DOHH2 (cell line): ENCODE results near the gene MARK4.

ENCODE experiments used
- H3F3A ChIP-seq: fragments of 200-600 bp; sonication (generic), shearing (Covaris generic); 2 replicates; pipeline ENCODE4 v1.6.0; 2016; ENCODE audit warnings: antibody characterized with exemption, mild to moderate bottlenecking; ENCODE audit not compliant: control insufficient read depth, insufficient read depth
- H3K27ac ChIP-seq: fragments of 200-600 bp; sonication (generic); 2 replicates; pipeline ENCODE4 v1.5.1; 2014; ENCODE audit warnings: low read depth, mild to moderate bottlenecking, low read length, moderate library complexity
- H3K27me3 ChIP-seq: fragments of 200-600 bp; sonication (generic); 2 replicates; pipeline ENCODE4 v1.6.1; 2014; ENCODE audit warnings: mild to moderate bottlenecking, low read length, mixed read lengths; ENCODE audit not compliant: control insufficient read depth
- H3K36me3 ChIP-seq: fragments of 200-600 bp; sonication (generic); 2 replicates; pipeline ENCODE4 v1.6.1; 2014; ENCODE audit warnings: mild to moderate bottlenecking, low read length, moderate library complexity, mixed read lengths; ENCODE audit not compliant: control insufficient read depth
- H3K4me1 ChIP-seq: fragments of 200-600 bp; sonication (generic); 2 replicates; pipeline ENCODE4 v1.6.1; 2014; ENCODE audit warnings: mild to moderate bottlenecking, low read length, mixed read lengths; ENCODE audit not compliant: control insufficient read depth
- H3K4me2 ChIP-seq: fragments of 200-600 bp; sonication (generic); 2 replicates; pipeline ENCODE4 v1.6.0; 2014; ENCODE audit warnings: mild to moderate bottlenecking, low read length, moderate library complexity
- H3K4me3 ChIP-seq: fragments of 200-600 bp; sonication (generic); 2 replicates; pipeline ENCODE4 v1.5.1; 2014; ENCODE audit warnings: mild to moderate bottlenecking, low read length, mixed read lengths
- H3K79me2 ChIP-seq: fragments of 200-600 bp; sonication (generic); 2 replicates; pipeline ENCODE4 v1.6.1; 2014; ENCODE audit warnings: mild to moderate bottlenecking, low read length, mixed read lengths; ENCODE audit not compliant: control insufficient read depth
- H3K9me2 ChIP-seq: fragments of 200-600 bp; sonication (generic); replicated peaks from 2 replicates; pipeline ENCODE4 v1.6.1; 2014; ENCODE audit warnings: mild to moderate bottlenecking, low read length, mixed read lengths; ENCODE audit not compliant: control insufficient read depth
- H3K9me3 ChIP-seq: fragments of 200-600 bp; sonication (generic); 2 replicates; pipeline ENCODE4 v1.6.1; 2014; ENCODE audit warnings: antibody characterized with exemption, low read length, mixed read lengths; ENCODE audit not compliant: control insufficient read depth, insufficient read depth
- H4K20me1 ChIP-seq: fragments of 200-600 bp; sonication (generic); 2 replicates; pipeline ENCODE4 v1.6.0; 2014; ENCODE audit warnings: low read depth, mild to moderate bottlenecking, antibody characterized with exemption, low read length, moderate library complexity; ENCODE audit not compliant: control insufficient read depth, insufficient read depth
- EZH2phosphoT487 ChIP-seq: fragments of 200-600 bp; sonication (generic); IDR thresholded peaks from 2 replicates; pipeline ENCODE4 v1.6.1; 2017; ENCODE audit warnings: borderline replicate concordance, mild to moderate bottlenecking, antibody characterized with exemption, low read length, moderate library complexity, mixed read lengths
- TF ChIP-seq, protein P1 (sequence below): fragments of 200-600 bp; sonication (generic); IDR thresholded peaks from one replicate; pipeline ENCODE4 v1.5.1; 2014; ENCODE audit warnings: antibody characterized with exemption, mild to moderate bottlenecking, low read depth, low read length; ENCODE audit not compliant: poor library complexity, severe bottlenecking

The MARK4 gene

DNA sequence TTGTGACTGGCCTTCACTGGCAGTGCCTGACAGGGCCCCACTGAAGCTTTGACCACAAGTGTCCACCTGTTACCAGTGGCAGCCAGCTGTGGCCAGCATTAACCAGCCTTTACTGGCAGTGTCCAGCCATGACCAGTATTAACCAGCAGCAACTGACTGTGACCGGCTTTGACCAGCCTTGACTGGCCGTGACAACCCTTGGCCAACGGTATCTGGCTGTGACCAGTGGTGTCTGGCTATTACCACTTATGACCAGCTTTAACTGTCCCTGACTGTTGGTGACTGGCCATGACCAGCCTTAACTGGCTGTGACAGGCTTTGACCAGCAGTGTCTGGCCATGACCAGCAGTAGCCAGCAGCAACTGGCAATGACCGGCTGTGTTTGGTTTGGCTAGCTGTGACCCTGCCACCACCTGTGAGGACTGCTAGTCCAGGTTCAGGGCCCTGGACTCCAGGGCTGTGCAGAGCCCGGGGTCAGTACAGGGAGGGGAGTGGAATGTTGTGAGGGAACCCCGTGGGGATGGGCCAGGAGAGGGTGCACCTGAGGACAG lies 39.4 kb downstream of the MARK4 start:
- Histone ChIP-seq H3K27ac (no peak overlapping the region), H3K27me3 (no peaks in the 10 kb centered on the region), H3K4me3 (no peak overlapping the region), H3K36me3 (no peaks in the 10 kb centered on the region), H3K9me3 (no peaks in the 10 kb centered on the region), H3F3A (no peaks in the 10 kb centered on the region), H3K9me2 (no peaks in the 10 kb centered on the region), H3K4me1 (no peaks in the 10 kb centered on the region), H4K20me1 (no peaks in the 10 kb centered on the region), H3K79me2 (no peaks in the 10 kb centered on the region), H3K4me2 (no peak overlapping the region)
- TF ChIP-seq, protein P1, sequence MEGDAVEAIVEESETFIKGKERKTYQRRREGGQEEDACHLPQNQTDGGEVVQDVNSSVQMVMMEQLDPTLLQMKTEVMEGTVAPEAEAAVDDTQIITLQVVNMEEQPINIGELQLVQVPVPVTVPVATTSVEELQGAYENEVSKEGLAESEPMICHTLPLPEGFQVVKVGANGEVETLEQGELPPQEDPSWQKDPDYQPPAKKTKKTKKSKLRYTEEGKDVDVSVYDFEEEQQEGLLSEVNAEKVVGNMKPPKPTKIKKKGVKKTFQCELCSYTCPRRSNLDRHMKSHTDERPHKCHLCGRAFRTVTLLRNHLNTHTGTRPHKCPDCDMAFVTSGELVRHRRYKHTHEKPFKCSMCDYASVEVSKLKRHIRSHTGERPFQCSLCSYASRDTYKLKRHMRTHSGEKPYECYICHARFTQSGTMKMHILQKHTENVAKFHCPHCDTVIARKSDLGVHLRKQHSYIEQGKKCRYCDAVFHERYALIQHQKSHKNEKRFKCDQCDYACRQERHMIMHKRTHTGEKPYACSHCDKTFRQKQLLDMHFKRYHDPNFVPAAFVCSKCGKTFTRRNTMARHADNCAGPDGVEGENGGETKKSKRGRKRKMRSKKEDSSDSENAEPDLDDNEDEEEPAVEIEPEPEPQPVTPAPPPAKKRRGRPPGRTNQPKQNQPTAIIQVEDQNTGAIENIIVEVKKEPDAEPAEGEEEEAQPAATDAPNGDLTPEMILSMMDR, result no peak
- no peak for TF ChIP-seq EZH2phosphoT487

DNA sequence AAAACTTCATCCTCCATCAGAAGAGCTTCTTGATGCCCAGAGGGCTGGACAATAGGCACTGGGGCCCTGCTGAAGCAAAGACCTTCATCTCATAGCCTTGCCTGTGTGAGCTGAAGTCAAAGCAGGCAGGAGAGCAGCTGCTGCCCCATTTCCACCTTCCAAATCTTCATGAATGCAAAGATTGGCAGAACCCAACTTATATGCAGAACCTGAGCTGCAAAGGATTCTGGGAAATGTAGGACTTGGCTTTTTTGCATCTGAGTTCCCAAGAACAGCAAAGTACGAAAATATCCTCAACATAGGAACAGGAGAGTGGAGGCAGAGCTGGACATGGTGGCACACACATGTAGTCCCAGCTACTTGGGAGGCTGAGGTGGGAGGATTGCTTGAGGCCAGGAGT lies 40.8 kb downstream of the MARK4 start:
- no peak for TF ChIP-seq EZH2phosphoT487
- TF ChIP-seq, protein P1, result no peak
- H3K79me2 ChIP-seq, result no peaks in the 10 kb centered on the region
- H3K4me2 ChIP-seq, result no peak overlapping the region

DNA sequence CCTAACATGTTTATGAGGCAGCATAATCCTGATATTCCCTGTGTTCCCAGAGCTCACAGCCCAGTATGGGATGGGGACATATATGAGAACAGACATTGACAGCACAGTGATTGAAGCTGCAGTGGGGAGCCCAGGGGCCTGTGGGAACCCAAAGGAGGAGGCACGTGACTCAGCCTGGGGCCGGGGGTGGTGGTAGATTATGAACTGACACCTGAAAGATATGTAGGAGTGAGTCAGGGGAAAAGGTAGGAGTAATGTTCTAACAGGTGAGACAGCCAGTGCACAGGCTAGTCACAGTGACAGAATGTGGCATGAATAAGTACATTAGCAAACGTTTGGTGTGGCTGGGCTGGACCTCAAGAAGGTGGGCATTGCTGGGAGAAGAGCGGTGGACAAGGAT lies 42.6 kb downstream of the MARK4 start:
- H3K27ac ChIP-seq, result no peak overlapping the region
- H3K36me3 ChIP-seq, result no peaks in the 10 kb centered on the region
- H3K4me1 ChIP-seq, result no peaks in the 10 kb centered on the region
- no peak overlapping the region for H3K4me3 ChIP-seq
- no peaks in the 10 kb centered on the region for H4K20me1 ChIP-seq
- H3K27me3 ChIP-seq, result no peaks in the 10 kb centered on the region
- H3K4me2 ChIP-seq, result no peak overlapping the region
- no peaks in the 10 kb centered on the region for H3K79me2 ChIP-seq
- no peaks in the 10 kb centered on the region for H3F3A ChIP-seq
- TF ChIP-seq, protein P1, result no peak
- no peak for TF ChIP-seq EZH2phosphoT487
- no peaks in the 10 kb centered on the region for H3K9me2 ChIP-seq
- H3K9me3 ChIP-seq, result no peaks in the 10 kb centered on the region

More for the DNA sequence above, 40.8 kb downstream of the MARK4 start:
- H3K9me3 ChIP-seq, result no peaks in the 10 kb centered on the region
- no peaks in the 10 kb centered on the region for H3K27me3 ChIP-seq
- H3F3A ChIP-seq, result no peaks in the 10 kb centered on the region
- H3K4me1 ChIP-seq, result no peaks in the 10 kb centered on the region
- no peaks in the 10 kb centered on the region for H3K9me2 ChIP-seq
- H4K20me1 ChIP-seq, result no peaks in the 10 kb centered on the region
- H3K36me3 ChIP-seq, result no peaks in the 10 kb centered on the region
- no peak overlapping the region for H3K27ac ChIP-seq
- H3K4me3 ChIP-seq, result no peak overlapping the region
